ENCODE measurements around the gene ASAP2.

ASAP2 gene

DNA sequence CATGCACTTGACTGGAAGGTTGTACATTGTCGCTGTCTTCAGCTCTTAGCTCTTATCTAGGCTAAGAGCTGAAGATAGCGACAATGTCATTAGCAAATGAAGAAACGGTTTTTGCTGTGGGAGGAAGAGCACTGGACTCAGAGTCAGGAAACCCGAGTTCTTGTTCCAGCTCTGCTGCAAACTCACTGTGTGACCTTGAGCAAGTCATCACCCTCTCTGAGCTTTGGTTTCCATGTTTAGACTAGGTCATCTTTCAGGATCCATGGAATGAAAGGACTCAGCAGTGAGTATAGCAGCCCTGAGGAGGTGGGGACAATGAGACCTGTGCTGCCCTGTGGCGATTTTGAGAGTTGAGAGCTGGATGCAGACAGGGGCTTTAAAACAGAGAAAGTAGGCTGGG is 85.3 kb downstream of the ASAP2 start:
- H3K4me3 ChIP-seq (ENCODE audit: low read depth in 1 of 2, low read length in 2 of 2) = no peak overlapping the region
- peaks cover 0 to 5% of the 10 kb centered on the region in 2 donors for H3K36me3 ChIP-seq (ENCODE audit: control insufficient read depth in 1 of 2, insufficient read depth in 2 of 2, low read length in 2 of 2)
- peaks cover 0 to under 1% of the 10 kb centered on the region in 2 donors for H3K4me1 ChIP-seq (ENCODE audit: control insufficient read depth in 1 of 2, insufficient read depth in 2 of 2, low read length in 2 of 2)
- no peak overlapping the region for H3K9ac ChIP-seq (ENCODE audit: low read depth in 1 of 2, low read length in 2 of 2)
- no peaks in the 10 kb centered on the region for H3K9me3 ChIP-seq (ENCODE audit: control insufficient read depth in 1 of 2, low read length in 2 of 2)
- H3K27ac ChIP-seq (ENCODE audit: low read depth, low read length) = no peak overlapping the region
- no peaks in the 10 kb centered on the region for H3K27me3 ChIP-seq (ENCODE audit: control insufficient read depth in 1 of 2, insufficient read depth in 2 of 2, low read length in 2 of 2)

DNA sequence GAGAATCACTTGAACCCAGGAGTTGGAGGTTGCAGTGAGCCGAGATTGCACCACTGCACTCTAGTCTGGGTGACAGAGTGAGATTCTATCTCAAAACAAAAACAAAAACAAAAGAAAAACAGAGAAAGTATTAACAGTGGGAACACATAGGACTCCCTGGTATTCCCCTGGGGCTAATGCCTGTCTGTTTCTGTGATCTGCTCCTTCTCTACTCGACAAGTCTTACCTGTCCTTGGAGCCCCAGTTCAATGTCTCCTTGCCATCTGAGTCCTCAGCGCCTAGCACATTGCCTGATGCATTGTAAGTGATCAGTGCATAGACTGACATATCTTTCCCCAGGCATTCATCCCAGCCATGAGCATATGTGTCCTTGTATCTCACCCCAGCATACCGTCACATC is 85.8 kb downstream of the ASAP2 start:
- Histone ChIP-seq H3K27ac (ENCODE audit: low read depth, low read length) (no peak overlapping the region), H3K36me3 (ENCODE audit: control insufficient read depth in 1 of 2, insufficient read depth in 2 of 2, low read length in 2 of 2) (no peaks in the 10 kb centered on the region), H3K4me3 (ENCODE audit: low read depth in 1 of 2, low read length in 2 of 2) (no peak overlapping the region), H3K9ac (ENCODE audit: low read depth in 1 of 2, low read length in 2 of 2) (no peak overlapping the region), H3K4me1 (ENCODE audit: control insufficient read depth in 1 of 2, insufficient read depth in 2 of 2, low read length in 2 of 2) (peaks cover 0 to 4% of the 10 kb centered on the region in 2 donors), H3K27me3 (ENCODE audit: control insufficient read depth in 1 of 2, insufficient read depth in 2 of 2, low read length in 2 of 2) (no peaks in the 10 kb centered on the region), H3K9me3 (ENCODE audit: control insufficient read depth in 1 of 2, low read length in 2 of 2) (no peaks in the 10 kb centered on the region)

DNA sequence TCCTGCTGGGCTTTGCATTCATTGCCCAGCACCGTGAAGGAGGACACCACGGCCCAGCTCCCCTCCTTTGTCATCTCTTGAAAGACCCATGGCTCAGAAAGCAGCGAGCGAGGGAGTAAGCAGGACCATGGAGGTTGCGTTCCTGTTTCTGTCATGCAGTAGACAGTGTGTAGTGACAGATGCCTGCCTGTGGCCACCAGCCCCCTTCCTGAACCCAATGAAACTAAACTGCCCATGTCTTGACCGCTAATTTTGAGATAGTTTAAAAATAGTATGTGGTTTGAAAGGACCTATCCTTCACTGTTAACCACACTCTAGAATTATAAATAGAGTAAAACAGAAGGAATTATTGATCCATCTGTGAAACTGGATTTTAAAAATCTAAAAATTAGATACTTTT is 88.2 kb downstream of the ASAP2 start:
- Histone ChIP-seq H3K27me3 (ENCODE audit: control insufficient read depth in 1 of 2, insufficient read depth in 2 of 2, low read length in 2 of 2) (no peaks in the 10 kb centered on the region), H3K9me3 (ENCODE audit: control insufficient read depth in 1 of 2, low read length in 2 of 2) (no peaks in the 10 kb centered on the region), H3K27ac (ENCODE audit: low read depth, low read length) (no peak overlapping the region), H3K4me3 (ENCODE audit: low read depth in 1 of 2, low read length in 2 of 2) (no peak overlapping the region), H3K36me3 (ENCODE audit: control insufficient read depth in 1 of 2, insufficient read depth in 2 of 2, low read length in 2 of 2) (no peaks in the 10 kb centered on the region), H3K9ac (ENCODE audit: low read depth in 1 of 2, low read length in 2 of 2) (no peak overlapping the region), H3K4me1 (ENCODE audit: control insufficient read depth in 1 of 2, insufficient read depth in 2 of 2, low read length in 2 of 2) (peaks cover 0 to 4% of the 10 kb centered on the region in 2 donors)

DNA sequence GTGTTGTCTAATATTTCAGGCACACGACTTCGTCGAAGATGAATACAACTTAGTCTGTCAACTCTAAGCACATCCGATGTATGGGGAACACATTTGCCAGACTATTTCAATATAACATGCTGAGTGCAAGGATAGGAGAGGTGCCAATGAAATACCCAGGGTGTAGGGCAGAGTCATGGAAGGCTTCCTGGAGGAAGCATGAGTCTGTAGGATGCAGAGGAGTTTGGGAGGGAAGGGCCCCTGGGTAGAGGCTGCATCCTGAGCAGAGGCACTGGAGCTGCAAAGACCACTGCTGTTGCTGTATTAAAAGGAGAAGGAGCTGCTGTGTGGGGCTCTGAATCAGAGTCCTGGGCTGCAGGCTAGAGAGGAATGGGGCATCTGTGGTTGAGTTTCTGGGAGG is 89.9 kb downstream of the ASAP2 start:
- no peak overlapping the region for H3K4me3 ChIP-seq (ENCODE audit: low read depth in 1 of 2, low read length in 2 of 2)
- no peaks in the 10 kb centered on the region for H3K9me3 ChIP-seq (ENCODE audit: control insufficient read depth in 1 of 2, low read length in 2 of 2)
- no peak overlapping the region for H3K9ac ChIP-seq (ENCODE audit: low read depth in 1 of 2, low read length in 2 of 2)
- H3K36me3 ChIP-seq (ENCODE audit: control insufficient read depth in 1 of 2, insufficient read depth in 2 of 2, low read length in 2 of 2) = no peaks in the 10 kb centered on the region
- H3K27me3 ChIP-seq (ENCODE audit: control insufficient read depth in 1 of 2, insufficient read depth in 2 of 2, low read length in 2 of 2) = no peaks in the 10 kb centered on the region
- no peak overlapping the region for H3K27ac ChIP-seq (ENCODE audit: low read depth, low read length)
- H3K4me1 ChIP-seq (ENCODE audit: control insufficient read depth in 1 of 2, insufficient read depth in 2 of 2, low read length in 2 of 2) = peaks cover 0 to 4% of the 10 kb centered on the region in 2 donors

DNA sequence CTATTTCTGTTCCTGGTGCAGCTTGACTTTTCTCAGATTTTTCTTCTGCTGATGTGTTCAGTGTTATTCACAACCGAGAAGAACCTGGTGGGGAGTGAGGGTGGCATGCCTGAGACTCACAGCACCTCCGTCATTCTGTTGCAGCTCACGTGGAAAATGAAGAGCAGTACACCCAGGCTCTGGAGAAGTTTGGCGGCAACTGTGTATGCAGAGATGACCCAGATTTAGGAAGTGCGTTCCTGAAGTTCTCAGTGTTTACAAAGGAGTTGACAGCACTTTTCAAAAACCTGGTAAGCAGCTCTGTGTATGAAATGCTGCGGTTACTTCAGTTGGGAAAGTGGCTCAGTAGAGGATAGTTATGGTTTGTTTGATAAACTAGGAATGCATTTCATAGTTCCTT is 90.5 kb downstream of the ASAP2 start:
- H3K9me3 ChIP-seq (ENCODE audit: control insufficient read depth in 1 of 2, low read length in 2 of 2) = no peaks in the 10 kb centered on the region
- no peak overlapping the region for H3K9ac ChIP-seq (ENCODE audit: low read depth in 1 of 2, low read length in 2 of 2)
- no peak overlapping the region for H3K4me3 ChIP-seq (ENCODE audit: low read depth in 1 of 2, low read length in 2 of 2)
- no peak overlapping the region for H3K27ac ChIP-seq (ENCODE audit: low read depth, low read length)
- peaks cover 0 to 4% of the 10 kb centered on the region in 2 donors for H3K4me1 ChIP-seq (ENCODE audit: control insufficient read depth in 1 of 2, insufficient read depth in 2 of 2, low read length in 2 of 2)
- H3K27me3 ChIP-seq (ENCODE audit: control insufficient read depth in 1 of 2, insufficient read depth in 2 of 2, low read length in 2 of 2) = no peaks in the 10 kb centered on the region
- H3K36me3 ChIP-seq (ENCODE audit: control insufficient read depth in 1 of 2, insufficient read depth in 2 of 2, low read length in 2 of 2) = no peaks in the 10 kb centered on the region

DNA sequence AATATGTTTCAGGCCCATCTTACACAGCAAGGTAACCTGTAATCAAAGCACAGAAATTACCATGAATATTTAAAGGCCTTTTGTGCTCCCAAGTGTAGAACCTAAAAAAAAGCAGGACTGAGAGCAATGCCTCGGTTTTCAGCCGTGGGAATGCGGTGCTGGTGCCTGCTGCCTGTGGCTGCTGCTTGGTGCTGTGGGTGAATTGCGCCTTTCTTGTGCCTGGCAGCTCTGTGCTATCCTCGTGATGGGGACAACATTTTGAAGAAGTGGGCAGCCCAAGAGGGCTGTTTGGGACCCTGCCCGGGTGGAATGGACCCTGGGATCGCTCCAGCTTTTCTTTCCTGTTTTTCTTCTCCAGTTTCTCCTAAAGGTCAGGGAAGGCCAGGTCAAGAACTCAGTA is 91.2 kb downstream of the ASAP2 start:
- H3K27me3 ChIP-seq (ENCODE audit: control insufficient read depth in 1 of 2, insufficient read depth in 2 of 2, low read length in 2 of 2) = no peaks in the 10 kb centered on the region
- H3K4me1 ChIP-seq (ENCODE audit: control insufficient read depth in 1 of 2, insufficient read depth in 2 of 2, low read length in 2 of 2) = peaks cover 0 to 4% of the 10 kb centered on the region in 2 donors
- H3K27ac ChIP-seq (ENCODE audit: low read depth, low read length) = no peak overlapping the region
- no peak overlapping the region for H3K4me3 ChIP-seq (ENCODE audit: low read depth in 1 of 2, low read length in 2 of 2)
- H3K36me3 ChIP-seq (ENCODE audit: control insufficient read depth in 1 of 2, insufficient read depth in 2 of 2, low read length in 2 of 2) = no peaks in the 10 kb centered on the region
- no peaks in the 10 kb centered on the region for H3K9me3 ChIP-seq (ENCODE audit: control insufficient read depth in 1 of 2, low read length in 2 of 2)
- no peak overlapping the region for H3K9ac ChIP-seq (ENCODE audit: low read depth in 1 of 2, low read length in 2 of 2)

DNA sequence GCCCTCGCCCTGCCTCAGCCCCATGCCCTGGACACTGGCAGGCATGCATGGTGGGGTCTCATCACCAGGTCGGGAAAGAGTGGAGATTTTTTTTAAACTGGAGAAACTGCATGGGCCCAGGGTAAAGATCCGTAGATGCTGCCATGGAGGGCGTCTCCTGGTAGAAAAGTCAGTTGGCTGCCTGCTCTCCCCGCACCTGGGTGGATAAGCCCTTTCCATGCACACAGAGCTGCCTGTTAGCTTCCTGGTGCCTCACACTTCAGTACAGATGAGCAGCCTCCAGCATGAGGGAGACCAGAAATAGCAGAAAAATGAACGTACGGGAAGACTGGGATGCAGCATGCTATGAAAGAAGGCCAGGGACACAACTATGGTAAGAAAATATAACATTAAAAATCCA is 92.0 kb downstream of the ASAP2 start:
- Histone ChIP-seq H3K9me3 (ENCODE audit: control insufficient read depth in 1 of 2, low read length in 2 of 2) (no peaks in the 10 kb centered on the region), H3K27ac (ENCODE audit: low read depth, low read length) (no peak overlapping the region), H3K4me1 (ENCODE audit: control insufficient read depth in 1 of 2, insufficient read depth in 2 of 2, low read length in 2 of 2) (peaks cover 0 to 4% of the 10 kb centered on the region in 2 donors)

DNA sequence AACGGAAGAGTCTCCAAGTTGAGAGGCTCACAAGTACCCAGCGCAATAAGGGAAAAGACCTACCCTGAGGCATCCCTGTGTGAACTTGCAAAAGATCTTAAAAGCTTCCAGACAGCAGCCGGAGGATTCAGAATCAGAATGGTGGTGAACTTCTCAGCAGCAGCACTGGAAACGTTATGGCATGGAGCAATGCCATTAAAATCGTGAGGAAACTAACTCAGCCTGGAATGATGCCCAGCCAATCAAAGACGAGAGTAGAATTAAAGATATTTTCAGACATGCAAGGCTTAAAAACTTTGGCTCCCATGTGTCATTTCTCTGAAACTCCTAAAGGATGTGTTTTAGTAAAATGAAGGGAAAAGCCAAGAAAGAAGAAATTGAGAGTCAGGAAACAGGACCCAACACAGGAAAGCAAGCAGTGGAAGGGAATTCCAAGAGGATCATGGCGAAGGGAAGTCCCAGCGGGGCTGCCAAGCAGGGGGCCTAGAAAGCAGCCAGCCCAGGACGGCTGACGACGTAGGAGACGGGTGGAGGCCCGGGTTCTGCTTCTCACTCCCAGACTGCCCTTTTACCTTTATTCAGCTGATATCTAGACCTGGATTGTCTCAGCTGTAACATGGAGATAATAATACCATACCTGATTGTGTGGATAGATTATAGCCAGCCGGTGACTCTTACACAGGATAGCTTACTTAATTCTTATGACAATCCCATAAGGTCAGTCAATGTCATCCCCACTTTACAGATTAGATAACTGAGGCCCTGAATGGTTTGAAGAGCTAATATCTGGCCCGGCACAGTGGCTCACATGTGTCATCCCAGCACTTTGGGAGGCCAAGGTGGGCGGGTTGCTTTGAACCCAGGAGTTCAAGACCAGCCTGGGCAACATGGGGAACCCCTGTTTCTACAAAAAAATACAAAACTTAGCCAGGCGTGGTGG is 92.8 kb downstream of the ASAP2 start:
- Histone ChIP-seq H3K4me1 (ENCODE audit: control insufficient read depth in 1 of 2, insufficient read depth in 2 of 2, low read length in 2 of 2) (peaks cover 0 to 4% of the 10 kb centered on the region in 2 donors), H3K9me3 (ENCODE audit: control insufficient read depth in 1 of 2, low read length in 2 of 2) (no peaks in the 10 kb centered on the region), H3K4me3 (ENCODE audit: low read depth in 1 of 2, low read length in 2 of 2) (no peak overlapping the region), H3K9ac (ENCODE audit: low read depth in 1 of 2, low read length in 2 of 2) (no peak overlapping the region), H3K36me3 (ENCODE audit: control insufficient read depth in 1 of 2, insufficient read depth in 2 of 2, low read length in 2 of 2) (no peaks in the 10 kb centered on the region), H3K27ac (ENCODE audit: low read depth, low read length) (no peak overlapping the region), H3K27me3 (ENCODE audit: control insufficient read depth in 1 of 2, insufficient read depth in 2 of 2, low read length in 2 of 2) (no peaks in the 10 kb centered on the region)

More for the DNA sequence above, 92.0 kb downstream of the ASAP2 start:
- no peaks in the 10 kb centered on the region for H3K27me3 ChIP-seq (ENCODE audit: control insufficient read depth in 1 of 2, insufficient read depth in 2 of 2, low read length in 2 of 2)
- H3K9ac ChIP-seq (ENCODE audit: low read depth in 1 of 2, low read length in 2 of 2) = no peak overlapping the region
- H3K36me3 ChIP-seq (ENCODE audit: control insufficient read depth in 1 of 2, insufficient read depth in 2 of 2, low read length in 2 of 2) = no peaks in the 10 kb centered on the region
- no peak overlapping the region for H3K4me3 ChIP-seq (ENCODE audit: low read depth in 1 of 2, low read length in 2 of 2)

DNA sequence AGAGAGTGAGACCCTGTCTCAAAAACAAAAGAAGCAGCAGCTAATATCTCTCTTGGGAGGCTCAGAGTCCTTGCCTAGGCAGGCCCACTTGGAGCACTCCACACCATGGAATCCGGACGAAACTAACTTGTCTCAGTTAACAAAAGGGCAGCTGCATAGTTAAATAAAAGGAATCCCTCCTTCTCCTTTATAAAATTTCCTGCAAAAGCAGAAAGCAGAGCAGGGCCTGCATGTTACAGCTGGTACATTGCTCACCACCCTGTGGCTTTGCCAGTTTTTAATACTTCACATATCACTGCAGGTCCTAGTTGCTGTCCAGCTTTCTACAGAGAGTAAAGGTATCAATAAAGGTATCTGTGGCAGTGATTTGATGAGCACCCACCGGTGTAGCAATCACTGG is 93.6 kb downstream of the ASAP2 start:
- Histone ChIP-seq H3K4me1 (ENCODE audit: control insufficient read depth in 1 of 2, insufficient read depth in 2 of 2, low read length in 2 of 2) (peaks cover 0 to 4% of the 10 kb centered on the region in 2 donors), H3K9ac (ENCODE audit: low read depth in 1 of 2, low read length in 2 of 2) (no peak overlapping the region)

DNA sequence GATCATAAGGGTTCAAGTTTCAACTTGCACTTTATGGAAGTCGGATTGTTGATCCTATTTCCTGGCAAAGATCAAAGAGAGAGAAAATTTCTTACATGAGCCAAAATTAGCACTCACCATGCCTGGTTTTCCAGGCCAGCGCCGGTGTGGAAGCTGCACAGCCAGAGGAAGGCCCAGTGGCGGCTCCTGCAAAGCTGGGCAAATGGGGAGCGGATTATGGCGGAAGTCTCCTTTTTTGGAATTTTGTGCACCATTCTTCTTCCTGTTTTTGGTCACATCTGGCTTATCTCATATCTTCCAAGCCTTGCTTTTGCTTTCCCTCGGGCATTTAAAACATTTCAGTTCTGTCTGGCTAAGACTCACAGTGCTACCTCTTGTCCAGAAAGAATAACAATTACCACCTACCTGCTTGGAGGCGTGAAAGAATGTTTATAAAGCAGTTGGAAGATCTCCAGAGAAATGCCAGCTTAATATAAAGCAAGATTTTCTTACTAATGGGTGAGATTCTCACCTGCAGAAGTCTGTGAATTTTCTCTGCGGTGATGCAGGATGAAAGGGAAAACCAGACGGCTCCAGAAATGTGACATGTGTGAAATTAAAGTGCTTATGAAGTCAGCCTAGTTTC is 94.3 kb downstream of the ASAP2 start:
- Histone ChIP-seq H3K9ac (ENCODE audit: low read depth in 1 of 2, low read length in 2 of 2) (no peak overlapping the region), H3K27ac (ENCODE audit: low read depth, low read length) (no peak overlapping the region), H3K4me1 (ENCODE audit: control insufficient read depth in 1 of 2, insufficient read depth in 2 of 2, low read length in 2 of 2) (peaks cover 0 to 4% of the 10 kb centered on the region in 2 donors), H3K36me3 (ENCODE audit: control insufficient read depth in 1 of 2, insufficient read depth in 2 of 2, low read length in 2 of 2) (no peaks in the 10 kb centered on the region), H3K9me3 (ENCODE audit: control insufficient read depth in 1 of 2, low read length in 2 of 2) (no peaks in the 10 kb centered on the region), H3K27me3 (ENCODE audit: control insufficient read depth in 1 of 2, insufficient read depth in 2 of 2, low read length in 2 of 2) (no peaks in the 10 kb centered on the region), H3K4me3 (ENCODE audit: low read depth in 1 of 2, low read length in 2 of 2) (no peak overlapping the region)

More for the DNA sequence above, 93.6 kb downstream of the ASAP2 start:
- no peaks in the 10 kb centered on the region for H3K36me3 ChIP-seq (ENCODE audit: control insufficient read depth in 1 of 2, insufficient read depth in 2 of 2, low read length in 2 of 2)
- no peaks in the 10 kb centered on the region for H3K27me3 ChIP-seq (ENCODE audit: control insufficient read depth in 1 of 2, insufficient read depth in 2 of 2, low read length in 2 of 2)
- no peak overlapping the region for H3K4me3 ChIP-seq (ENCODE audit: low read depth in 1 of 2, low read length in 2 of 2)
- no peaks in the 10 kb centered on the region for H3K9me3 ChIP-seq (ENCODE audit: control insufficient read depth in 1 of 2, low read length in 2 of 2)
- no peak overlapping the region for H3K27ac ChIP-seq (ENCODE audit: low read depth, low read length)
